ENCODE results near the gene TRABD2A.

DNA sequence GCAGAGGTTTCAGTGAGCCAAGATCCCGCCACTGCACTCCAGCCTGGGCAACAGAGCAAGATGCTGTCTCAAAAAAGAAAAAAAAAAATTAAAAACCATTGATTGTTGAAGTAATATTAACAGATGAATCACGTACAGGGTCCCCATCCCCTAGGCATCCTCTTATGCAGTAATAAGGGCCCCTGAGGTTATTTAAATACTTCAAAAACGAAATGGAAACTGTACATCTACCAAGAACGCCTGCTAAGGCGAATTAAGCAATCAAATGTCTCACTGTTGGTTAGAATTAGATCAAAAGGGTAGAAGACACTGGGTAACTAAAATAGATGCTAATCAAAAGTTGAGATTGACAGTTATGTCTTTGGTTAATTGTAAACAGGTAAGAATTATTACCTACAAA, 7.5 kb downstream of the TRABD2A start:
- TF ChIP-seq, protein P1, sequence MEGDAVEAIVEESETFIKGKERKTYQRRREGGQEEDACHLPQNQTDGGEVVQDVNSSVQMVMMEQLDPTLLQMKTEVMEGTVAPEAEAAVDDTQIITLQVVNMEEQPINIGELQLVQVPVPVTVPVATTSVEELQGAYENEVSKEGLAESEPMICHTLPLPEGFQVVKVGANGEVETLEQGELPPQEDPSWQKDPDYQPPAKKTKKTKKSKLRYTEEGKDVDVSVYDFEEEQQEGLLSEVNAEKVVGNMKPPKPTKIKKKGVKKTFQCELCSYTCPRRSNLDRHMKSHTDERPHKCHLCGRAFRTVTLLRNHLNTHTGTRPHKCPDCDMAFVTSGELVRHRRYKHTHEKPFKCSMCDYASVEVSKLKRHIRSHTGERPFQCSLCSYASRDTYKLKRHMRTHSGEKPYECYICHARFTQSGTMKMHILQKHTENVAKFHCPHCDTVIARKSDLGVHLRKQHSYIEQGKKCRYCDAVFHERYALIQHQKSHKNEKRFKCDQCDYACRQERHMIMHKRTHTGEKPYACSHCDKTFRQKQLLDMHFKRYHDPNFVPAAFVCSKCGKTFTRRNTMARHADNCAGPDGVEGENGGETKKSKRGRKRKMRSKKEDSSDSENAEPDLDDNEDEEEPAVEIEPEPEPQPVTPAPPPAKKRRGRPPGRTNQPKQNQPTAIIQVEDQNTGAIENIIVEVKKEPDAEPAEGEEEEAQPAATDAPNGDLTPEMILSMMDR (IDR thresholded peaks at IDR 0.05): no peak
- no peak for TF ChIP-seq POLR2A (IDR thresholded peaks at IDR 0.05)

Measured in breast epithelium (tissue), 3 donors.